ENCODE measurements around the gene RNF13.

RNF13 gene

DNA sequence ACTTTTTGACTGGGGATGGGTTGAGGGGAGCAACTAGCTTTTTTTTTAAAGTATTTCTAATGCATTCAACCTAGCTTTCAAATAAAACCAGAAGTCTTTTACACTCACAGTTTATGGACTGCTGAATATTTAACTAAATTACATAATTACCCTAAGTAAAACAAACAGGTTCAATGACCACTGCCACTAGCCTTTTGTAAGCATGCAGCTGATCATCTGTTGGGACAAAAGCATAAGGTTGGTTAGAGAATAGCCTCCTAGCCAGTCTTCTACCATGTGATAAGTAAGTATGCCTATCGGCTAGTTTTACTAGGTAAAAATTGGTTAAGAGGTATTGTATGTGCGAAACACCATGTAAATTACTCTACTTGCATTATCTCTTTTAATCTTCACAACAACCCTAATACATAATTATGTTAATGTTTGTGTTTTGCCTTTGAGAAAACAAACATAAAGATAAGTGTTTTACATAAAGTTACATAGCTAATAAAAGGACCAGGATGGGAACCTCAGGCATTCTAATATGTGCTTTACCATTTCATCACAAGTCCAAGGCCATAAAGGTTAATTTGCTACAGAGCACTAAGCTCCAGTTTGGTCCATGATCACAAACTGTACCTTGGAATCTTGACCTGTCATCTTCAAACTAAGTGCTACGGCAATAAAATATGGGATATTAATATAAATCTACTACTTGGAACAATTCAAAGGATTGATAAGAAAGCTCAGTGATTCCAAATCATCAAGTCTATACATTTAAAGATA, 144.5 kb downstream of the RNF13 start:
- Histone ChIP-seq H4K12ac (ENCODE audit: low read depth, low read length) (no peak overlapping the region), H4K91ac (ENCODE audit: low read depth, low read length) (no peak overlapping the region), H3K4me3 (ENCODE audit: low read depth, low read length) (no peak overlapping the region), H3K27me3 (ENCODE audit: insufficient read depth, low read length) (no peaks in the 10 kb centered on the region), H3K9me3 (ENCODE audit: insufficient read depth, low read depth, low read length) (no peaks in the 10 kb centered on the region), H2BK120ac (ENCODE audit: insufficient read depth, low read length, poor library complexity) (no peak overlapping the region), H2AK5ac (ENCODE audit: low read length) (no peak overlapping the region), H3K4ac (ENCODE audit: low read depth, low read length) (no peak overlapping the region), H4K8ac (ENCODE audit: low read depth, low read length) (no peak overlapping the region), H3K27ac (ENCODE audit: low read depth, low read length) (no peak overlapping the region), H3K4me2 (ENCODE audit: low read length) (no peak overlapping the region), H2BK12ac (ENCODE audit: low read length) (no peak overlapping the region), H3K79me1 (ENCODE audit: low read length) (no peaks in the 10 kb centered on the region), H3K4me1 (ENCODE audit: control insufficient read depth in 1 of 2, insufficient read depth in 2 of 2, low read length in 2 of 2) (no peaks in the 10 kb centered on the region), H3K14ac (ENCODE audit: low read length) (no peak overlapping the region), H3K36me3 (ENCODE audit: control insufficient read depth in 1 of 2, insufficient read depth in 2 of 2, low read length in 2 of 2) (peaks cover 3 to 9% of the 10 kb centered on the region in 2 experiments), H3K18ac (ENCODE audit: low read length) (no peak overlapping the region), H3K79me2 (ENCODE audit: control insufficient read depth, insufficient read depth, low read length, poor library complexity) (no peaks in the 10 kb centered on the region), H3K23ac (ENCODE audit: low read length) (no peak overlapping the region), H3K9ac (ENCODE audit: low read length) (no peak overlapping the region), H2BK5ac (ENCODE audit: low read depth, low read length, poor library complexity) (no peak overlapping the region), H2AFZ (ENCODE audit: insufficient read depth, low read length, poor library complexity) (no peak overlapping the region)
- DNase-seq: no peak
- WGBS (ENCODE audit: extremely low coverage, insufficient coverage, insufficient read length): no CpG with 5 or more reads among the region's 3 CpGs

DNA sequence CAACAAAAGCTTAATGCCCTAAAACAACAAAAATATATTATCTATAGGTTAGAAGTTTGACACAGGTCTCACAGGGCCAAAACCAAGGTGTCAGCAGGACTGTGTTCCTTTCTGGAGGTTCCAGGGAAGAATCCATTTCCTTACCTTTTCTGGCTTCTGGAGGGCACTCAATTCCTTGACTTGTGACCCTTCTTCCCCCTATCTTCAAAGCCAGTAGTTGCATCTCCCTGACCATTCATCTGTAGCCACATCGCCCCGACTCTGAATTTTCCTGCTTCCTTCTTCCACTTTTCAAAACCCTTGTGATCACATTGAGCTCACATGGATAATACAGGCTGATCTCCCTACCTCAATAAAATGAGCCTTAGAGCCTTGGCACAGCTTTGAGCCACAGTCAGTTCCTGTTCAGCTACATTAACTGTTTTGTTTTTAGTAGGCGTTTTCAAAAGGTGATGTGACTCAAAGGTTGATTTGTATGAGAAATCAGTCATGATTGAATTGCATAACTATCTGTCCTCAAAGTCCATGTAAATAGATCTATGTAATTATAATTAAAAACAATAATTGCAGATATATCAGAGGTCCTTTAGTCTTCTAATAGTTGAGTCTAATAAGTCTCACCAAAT, 145.3 kb downstream of the RNF13 start:
- peaks cover 0 to 7% of the 10 kb centered on the region in 2 experiments for H3K36me3 ChIP-seq (ENCODE audit: control insufficient read depth in 1 of 2, insufficient read depth in 2 of 2, low read length in 2 of 2)
- WGBS (ENCODE audit: extremely low coverage, insufficient coverage, insufficient read length): no CpG with 5 or more reads among the region's 3 CpGs
- no peak overlapping the region for H2AK5ac ChIP-seq (ENCODE audit: low read length)
- no peak overlapping the region for H3K4me3 ChIP-seq (ENCODE audit: low read depth, low read length)
- H2BK5ac ChIP-seq (ENCODE audit: low read depth, low read length, poor library complexity): no peak overlapping the region
- H3K9me3 ChIP-seq (ENCODE audit: insufficient read depth, low read depth, low read length): no peaks in the 10 kb centered on the region
- no peak overlapping the region for H2BK120ac ChIP-seq (ENCODE audit: insufficient read depth, low read length, poor library complexity)
- no peak overlapping the region for H4K8ac ChIP-seq (ENCODE audit: low read depth, low read length)
- no peaks in the 10 kb centered on the region for H3K79me2 ChIP-seq (ENCODE audit: control insufficient read depth, insufficient read depth, low read length, poor library complexity)
- H3K4me1 ChIP-seq (ENCODE audit: control insufficient read depth in 1 of 2, insufficient read depth in 2 of 2, low read length in 2 of 2): no peaks in the 10 kb centered on the region
- H4K91ac ChIP-seq (ENCODE audit: low read depth, low read length): no peak overlapping the region
- H2AFZ ChIP-seq (ENCODE audit: insufficient read depth, low read length, poor library complexity): no peak overlapping the region
- H3K4ac ChIP-seq (ENCODE audit: low read depth, low read length): no peak overlapping the region
- H2BK12ac ChIP-seq (ENCODE audit: low read length): no peak overlapping the region
- DNase-seq: no peak
- no peaks in the 10 kb centered on the region for H3K27me3 ChIP-seq (ENCODE audit: insufficient read depth, low read length)
- H4K12ac ChIP-seq (ENCODE audit: low read depth, low read length): no peak overlapping the region
- no peak overlapping the region for H3K23ac ChIP-seq (ENCODE audit: low read length)
- H3K9ac ChIP-seq (ENCODE audit: low read length): no peak overlapping the region
- H3K4me2 ChIP-seq (ENCODE audit: low read length): no peak overlapping the region
- no peaks in the 10 kb centered on the region for H3K79me1 ChIP-seq (ENCODE audit: low read length)
- no peak overlapping the region for H3K27ac ChIP-seq (ENCODE audit: low read depth, low read length)
- H3K18ac ChIP-seq (ENCODE audit: low read length): no peak overlapping the region
- H3K14ac ChIP-seq (ENCODE audit: low read length): no peak overlapping the region

DNA sequence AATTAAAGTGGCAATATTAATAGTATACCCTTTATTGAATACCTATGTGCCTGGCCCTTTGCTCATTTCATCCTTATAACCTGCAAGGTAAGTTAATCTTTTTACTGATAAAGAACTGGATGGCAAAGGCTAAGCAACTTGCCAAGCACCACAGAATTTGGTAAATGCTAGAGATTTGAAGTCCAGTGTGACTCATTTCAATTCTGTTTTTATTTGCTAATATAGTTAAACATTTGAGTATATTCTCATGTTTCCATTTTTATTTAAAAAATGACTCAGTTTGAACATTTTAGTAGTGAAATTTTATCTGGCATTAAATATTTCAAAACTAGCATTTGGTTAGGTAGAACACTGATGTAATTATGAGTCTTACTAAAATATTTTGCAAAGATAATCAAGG, 146.4 kb downstream of the RNF13 start:
- peaks cover 1% of the 10 kb centered on the region for H3K79me2 ChIP-seq (ENCODE audit: control insufficient read depth, insufficient read depth, low read length, poor library complexity)
- DNase-seq: no peak
- no peak overlapping the region for H3K18ac ChIP-seq (ENCODE audit: low read length)
- no peaks in the 10 kb centered on the region for H3K4me1 ChIP-seq (ENCODE audit: control insufficient read depth in 1 of 2, insufficient read depth in 2 of 2, low read length in 2 of 2)
- no peak overlapping the region for H3K9ac ChIP-seq (ENCODE audit: low read length)
- H3K23ac ChIP-seq (ENCODE audit: low read length): no peak overlapping the region
- no peak overlapping the region for H2BK5ac ChIP-seq (ENCODE audit: low read depth, low read length, poor library complexity)
- no peak overlapping the region for H3K4me3 ChIP-seq (ENCODE audit: low read depth, low read length)
- H3K14ac ChIP-seq (ENCODE audit: low read length): no peak overlapping the region
- H3K79me1 ChIP-seq (ENCODE audit: low read length): no peaks in the 10 kb centered on the region
- H3K36me3 ChIP-seq (ENCODE audit: control insufficient read depth in 1 of 2, insufficient read depth in 2 of 2, low read length in 2 of 2): peaks cover 0 to 9% of the 10 kb centered on the region in 2 experiments
- no peak overlapping the region for H3K4ac ChIP-seq (ENCODE audit: low read depth, low read length)
- no peak overlapping the region for H2BK120ac ChIP-seq (ENCODE audit: insufficient read depth, low read length, poor library complexity)
- no peak overlapping the region for H2AFZ ChIP-seq (ENCODE audit: insufficient read depth, low read length, poor library complexity)
- H3K9me3 ChIP-seq (ENCODE audit: insufficient read depth, low read depth, low read length): no peaks in the 10 kb centered on the region
- no peak overlapping the region for H2AK5ac ChIP-seq (ENCODE audit: low read length)
- no peak overlapping the region for H3K4me2 ChIP-seq (ENCODE audit: low read length)
- H4K12ac ChIP-seq (ENCODE audit: low read depth, low read length): no peak overlapping the region
- no peak overlapping the region for H2BK12ac ChIP-seq (ENCODE audit: low read length)
- no peak overlapping the region for H3K27ac ChIP-seq (ENCODE audit: low read depth, low read length)
- H4K91ac ChIP-seq (ENCODE audit: low read depth, low read length): no peak overlapping the region
- H3K27me3 ChIP-seq (ENCODE audit: insufficient read depth, low read length): no peaks in the 10 kb centered on the region
- no peak overlapping the region for H4K8ac ChIP-seq (ENCODE audit: low read depth, low read length)

DNA sequence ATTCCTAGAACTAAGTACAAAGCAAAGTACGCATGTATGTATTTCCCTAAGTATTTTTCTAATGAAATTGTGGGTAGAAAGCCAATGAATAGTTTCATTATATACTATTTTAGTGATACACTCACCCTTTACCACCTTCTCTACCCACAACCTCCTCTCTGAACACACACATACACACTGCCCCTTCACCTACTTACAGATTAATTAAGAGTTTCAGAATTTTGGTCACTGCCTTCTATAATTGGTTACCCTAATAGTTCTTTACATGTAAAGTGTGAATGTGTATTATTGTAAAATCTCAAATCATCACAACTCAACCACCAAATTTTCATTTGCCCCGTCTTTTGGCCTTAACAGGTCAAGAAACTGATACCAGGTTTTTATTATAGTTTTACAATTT, 150.5 kb downstream of the RNF13 start:
- H3K9me3 ChIP-seq (ENCODE audit: insufficient read depth, low read depth, low read length): no peaks in the 10 kb centered on the region
- no peak overlapping the region for H3K23ac ChIP-seq (ENCODE audit: low read length)
- H2AFZ ChIP-seq (ENCODE audit: insufficient read depth, low read length, poor library complexity): no peak overlapping the region
- no peak overlapping the region for H3K4me3 ChIP-seq (ENCODE audit: low read depth, low read length)
- H4K12ac ChIP-seq (ENCODE audit: low read depth, low read length): no peak overlapping the region
- no peak overlapping the region for H3K9ac ChIP-seq (ENCODE audit: low read length)
- H3K79me1 ChIP-seq (ENCODE audit: low read length): no peaks in the 10 kb centered on the region
- H4K8ac ChIP-seq (ENCODE audit: low read depth, low read length): no peak overlapping the region
- H3K4ac ChIP-seq (ENCODE audit: low read depth, low read length): no peak overlapping the region
- WGBS (ENCODE audit: extremely low coverage, insufficient coverage, insufficient read length): no CpG with 5 or more reads among the region's 2 CpGs
- no peak overlapping the region for H3K4me2 ChIP-seq (ENCODE audit: low read length)
- H2BK5ac ChIP-seq (ENCODE audit: low read depth, low read length, poor library complexity): no peak overlapping the region
- no peaks in the 10 kb centered on the region for H3K27me3 ChIP-seq (ENCODE audit: insufficient read depth, low read length)
- DNase-seq: no peak
- peaks cover 4% of the 10 kb centered on the region for H3K79me2 ChIP-seq (ENCODE audit: control insufficient read depth, insufficient read depth, low read length, poor library complexity)
- no peak overlapping the region for H2BK12ac ChIP-seq (ENCODE audit: low read length)
- H3K14ac ChIP-seq (ENCODE audit: low read length): no peak overlapping the region
- no peak overlapping the region for H3K18ac ChIP-seq (ENCODE audit: low read length)
- no peaks in the 10 kb centered on the region for H3K4me1 ChIP-seq (ENCODE audit: control insufficient read depth in 1 of 2, insufficient read depth in 2 of 2, low read length in 2 of 2)
- no peak overlapping the region for H4K91ac ChIP-seq (ENCODE audit: low read depth, low read length)
- H2BK120ac ChIP-seq (ENCODE audit: insufficient read depth, low read length, poor library complexity): no peak overlapping the region
- no peak overlapping the region for H3K27ac ChIP-seq (ENCODE audit: low read depth, low read length)
- peaks cover 0 to 17% of the 10 kb centered on the region in 2 experiments for H3K36me3 ChIP-seq (ENCODE audit: control insufficient read depth in 1 of 2, insufficient read depth in 2 of 2, low read length in 2 of 2)
- H2AK5ac ChIP-seq (ENCODE audit: low read length): no peak overlapping the region

Measured in trophoblast cell (in vitro differentiated cells and primary cell).